Choroid plexus epithelial cell (primary cell): ENCODE data around the gene FNDC3B.

Source experiments
- DNase-seq: peaks from one replicate; pipeline ENCODE4 v3.0.0-alpha.2; 2010; ENCODE audit warnings: low read depth
- H3K4me3 ChIP-seq: 2 replicates; pipeline ENCODE4 v1.5.1; 2011; ENCODE audit warnings: low read depth, mild to moderate bottlenecking, control low read depth, low read length, moderate library complexity
- CTCF ChIP-seq: conservative IDR thresholded peaks from 2 replicates; pipeline ENCODE4 v1.5.1; 2011; ENCODE audit warnings: low read depth, mild to moderate bottlenecking, control low read depth, inconsistent platforms, low read length, moderate library complexity

The FNDC3B gene

GRCh38 chr3:172271386-172271976 is 232.1 kb downstream of the FNDC3B start:
- no peak overlapping the region for H3K4me3 ChIP-seq
- DNase-seq, result no peak
- TF ChIP-seq CTCF, result no peak

GRCh38 chr3:172272698-172273097 is 233.3 kb downstream of the FNDC3B start:
- no peak for TF ChIP-seq CTCF
- peak; percentile 62 for DNase-seq
- no peak overlapping the region for H3K4me3 ChIP-seq

GRCh38 chr3:172273378-172273777 is 234.0 kb downstream of the FNDC3B start:
- no peak for DNase-seq
- no peak overlapping the region for H3K4me3 ChIP-seq
- TF ChIP-seq CTCF, result no peak

- no peak for TF ChIP-seq CTCF
Observed at GRCh38 chr3:172274906-172275305, 235.5 kb downstream of the FNDC3B start.

GRCh38 chr3:172275586-172275985 is 236.2 kb downstream of the FNDC3B start:
- DNase-seq, result no peak
- no peak for TF ChIP-seq CTCF
- H3K4me3 ChIP-seq, result no peak overlapping the region

More at GRCh38 chr3:172274906-172275305, 235.5 kb downstream of the FNDC3B start:
- no peak overlapping the region for H3K4me3 ChIP-seq
- DNase-seq, result no peak

GRCh38 chr3:172276103-172276502 is 236.7 kb downstream of the FNDC3B start:
- TF ChIP-seq CTCF, result peak; percentile 18
- no peak for DNase-seq

GRCh38 chr3:172277151-172277652 is 237.8 kb downstream of the FNDC3B start:
- H3K4me3 ChIP-seq, result no peak overlapping the region
- no peak for DNase-seq
- TF ChIP-seq CTCF, result no peak

More at GRCh38 chr3:172276103-172276502, 236.7 kb downstream of the FNDC3B start:
- no peak overlapping the region for H3K4me3 ChIP-seq
